Activated B cell treated with CpG ODN at 0.5 μM for 24 hours (primary cell): ENCODE measurements around the gene SYNDIG1. TPM values are rescaled to one million over a fixed set of nuclear protein-coding genes. Genes with fewer than 3 reads are reported as not detected.

ENCODE experiments used
- ATAC-seq: fragments of 200-7000 bp; cut with Tn5 transposase; one replicate; pipeline ENCODE4 v1.10.0; 2021; ENCODE audit warnings: low read depth, mild to moderate bottlenecking, moderate library complexity
- CTCF ChIA-PET: fragments of 350-600 bp; sonication (Branson Sonifier 250); formaldehyde crosslinking; loops from one replicate; lab custom pipeline; 2021; ENCODE audit warnings: antibody characterized with exemption; lab: Charles Lee
- POLR2A ChIA-PET: fragments of 350-600 bp; sonication (Branson Sonifier 250); formaldehyde crosslinking; loops from one replicate; lab custom pipeline; 2021; ENCODE audit warnings: antibody characterized with exemption; lab: Charles Lee
- DNase-seq: peaks from one replicate; pipeline ENCODE4 v3.0.0; 2022
- H3K27ac Mint-ChIP-seq: one replicate; pipeline ENCODE4 v1.8.0; 2020; ENCODE audit warnings: mixed read lengths
- H3K27me3 Mint-ChIP-seq: one replicate; pipeline ENCODE4 v1.8.0; 2021; ENCODE audit warnings: mixed read lengths
- H3K36me3 Mint-ChIP-seq: one replicate; pipeline ENCODE4 v1.8.0; 2021; ENCODE audit warnings: low read depth, mixed read lengths
- H3K4me1 Mint-ChIP-seq: one replicate; pipeline ENCODE4 v1.8.0; 2021; ENCODE audit warnings: mixed read lengths
- H3K4me3 Mint-ChIP-seq: one replicate; pipeline ENCODE4 v1.8.0; 2020; ENCODE audit warnings: mild to moderate bottlenecking, mixed read lengths
- H3K9me3 Mint-ChIP-seq: one replicate; pipeline ENCODE4 v1.8.0; 2020; ENCODE audit warnings: mixed read lengths
- intact Hi-C: fragments of 100-400 bp; cut with micrococcal nuclease; formaldehyde crosslinking; loops from one replicate; pipeline ENCODE4 v1.15.1; 2024
- total RNA-seq: library from RNA; stranded (reverse); gene quantifications from 2 replicates; pipeline ENCODE4 v1.2.3, GENCODE V29; 2022
- TF ChIP-seq, protein P1 (sequence below): fragments of 200-600 bp; IDR thresholded peaks from one replicate; pipeline ENCODE4 v1.8.0; 2022; ENCODE audit warnings: antibody characterized with exemption, mild to moderate bottlenecking

SYNDIG1 gene
- total RNA-seq, 1 donor from 2014 or later = not detected

DNA sequence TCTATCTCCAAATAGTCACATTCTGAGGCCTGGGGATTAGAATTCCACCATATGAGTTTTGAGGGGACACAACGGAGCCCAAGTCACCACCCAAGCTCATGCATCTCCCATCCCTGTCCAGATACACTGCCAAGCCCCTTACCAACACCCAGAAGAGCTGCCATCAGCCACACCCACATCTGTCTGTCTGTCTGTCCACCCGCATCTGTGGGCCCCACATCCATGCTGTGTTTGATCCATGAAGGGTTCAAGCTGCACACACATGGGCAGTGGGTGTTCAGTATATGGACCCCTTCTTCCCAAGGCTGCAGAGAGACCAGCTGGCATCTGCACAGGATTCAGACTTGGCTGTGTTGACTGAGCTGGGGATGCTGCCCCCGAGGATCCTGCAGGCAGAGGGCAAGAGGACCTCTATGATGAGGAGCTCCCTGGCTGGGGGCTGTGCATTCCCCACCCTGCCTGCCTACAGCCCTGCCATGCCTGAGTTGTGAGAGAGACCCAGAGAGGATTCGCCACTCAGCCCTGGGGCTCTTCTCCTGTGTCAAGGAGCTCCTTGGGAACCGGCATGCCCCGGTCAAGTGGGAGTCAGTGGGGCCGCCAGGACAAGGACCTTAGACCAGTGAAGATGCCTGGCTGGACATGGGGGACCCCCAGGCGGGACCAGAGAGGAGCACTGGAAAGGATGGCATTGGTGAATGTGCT, 206.4 kb downstream of the SYNDIG1 start:
- TF ChIP-seq, protein P1, sequence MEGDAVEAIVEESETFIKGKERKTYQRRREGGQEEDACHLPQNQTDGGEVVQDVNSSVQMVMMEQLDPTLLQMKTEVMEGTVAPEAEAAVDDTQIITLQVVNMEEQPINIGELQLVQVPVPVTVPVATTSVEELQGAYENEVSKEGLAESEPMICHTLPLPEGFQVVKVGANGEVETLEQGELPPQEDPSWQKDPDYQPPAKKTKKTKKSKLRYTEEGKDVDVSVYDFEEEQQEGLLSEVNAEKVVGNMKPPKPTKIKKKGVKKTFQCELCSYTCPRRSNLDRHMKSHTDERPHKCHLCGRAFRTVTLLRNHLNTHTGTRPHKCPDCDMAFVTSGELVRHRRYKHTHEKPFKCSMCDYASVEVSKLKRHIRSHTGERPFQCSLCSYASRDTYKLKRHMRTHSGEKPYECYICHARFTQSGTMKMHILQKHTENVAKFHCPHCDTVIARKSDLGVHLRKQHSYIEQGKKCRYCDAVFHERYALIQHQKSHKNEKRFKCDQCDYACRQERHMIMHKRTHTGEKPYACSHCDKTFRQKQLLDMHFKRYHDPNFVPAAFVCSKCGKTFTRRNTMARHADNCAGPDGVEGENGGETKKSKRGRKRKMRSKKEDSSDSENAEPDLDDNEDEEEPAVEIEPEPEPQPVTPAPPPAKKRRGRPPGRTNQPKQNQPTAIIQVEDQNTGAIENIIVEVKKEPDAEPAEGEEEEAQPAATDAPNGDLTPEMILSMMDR = no peak
- H3K36me3 Mint-ChIP-seq = no peaks in the 10 kb centered on the region
- H3K4me1 Mint-ChIP-seq = no peaks in the 10 kb centered on the region
- no peaks in the 10 kb centered on the region for H3K27me3 Mint-ChIP-seq
- ATAC-seq (no peak), DNase-seq (no peak)
- POLR2A ChIA-PET = no interaction called here
- H3K4me3 Mint-ChIP-seq = no peak overlapping the region
- H3K9me3 Mint-ChIP-seq = no peaks in the 10 kb centered on the region
- intact Hi-C loops = no loop called here
- CTCF ChIA-PET = no interaction called here
- no peak overlapping the region for H3K27ac Mint-ChIP-seq

DNA sequence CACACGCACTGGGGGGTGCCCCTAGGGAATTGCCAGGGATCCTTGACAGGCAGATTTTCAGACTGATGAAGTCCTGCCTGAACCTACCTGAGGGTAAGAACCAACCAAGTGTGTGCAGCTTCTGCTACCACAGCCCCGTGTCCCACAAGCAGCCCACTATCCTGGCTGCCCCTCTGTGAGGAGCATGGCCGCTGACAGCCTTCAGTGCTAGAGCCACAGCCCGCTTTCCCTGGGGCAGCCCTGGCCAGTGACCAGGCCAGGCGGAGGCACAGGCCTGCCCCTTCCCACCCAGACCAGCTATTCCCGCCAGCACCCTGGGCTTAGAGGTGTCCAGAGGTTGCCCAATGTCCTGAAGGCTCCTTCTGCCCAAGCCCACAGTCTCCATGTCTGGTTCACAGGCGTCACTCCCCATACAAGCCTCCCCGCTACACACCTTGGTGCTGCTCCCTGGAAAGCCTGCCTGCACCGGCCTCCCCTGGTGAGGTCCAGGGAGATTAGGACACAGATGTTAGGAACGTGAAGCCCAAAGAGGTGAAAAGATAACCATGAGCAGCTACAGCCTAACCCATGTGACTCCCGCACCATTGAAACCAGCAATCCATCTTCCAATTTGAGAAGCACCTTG, 207.0 kb downstream of the SYNDIG1 start:
- POLR2A ChIA-PET = no interaction called here
- CTCF ChIA-PET = no interaction called here
- TF ChIP-seq, protein P1 = no peak
- DNase-seq (no peak), ATAC-seq (no peak)
- no peaks in the 10 kb centered on the region for H3K27me3 Mint-ChIP-seq
- H3K4me3 Mint-ChIP-seq = no peak overlapping the region
- no peaks in the 10 kb centered on the region for H3K36me3 Mint-ChIP-seq
- H3K27ac Mint-ChIP-seq = no peak overlapping the region
- intact Hi-C loops = no loop called here
- H3K9me3 Mint-ChIP-seq = no peaks in the 10 kb centered on the region
- no peaks in the 10 kb centered on the region for H3K4me1 Mint-ChIP-seq

DNA sequence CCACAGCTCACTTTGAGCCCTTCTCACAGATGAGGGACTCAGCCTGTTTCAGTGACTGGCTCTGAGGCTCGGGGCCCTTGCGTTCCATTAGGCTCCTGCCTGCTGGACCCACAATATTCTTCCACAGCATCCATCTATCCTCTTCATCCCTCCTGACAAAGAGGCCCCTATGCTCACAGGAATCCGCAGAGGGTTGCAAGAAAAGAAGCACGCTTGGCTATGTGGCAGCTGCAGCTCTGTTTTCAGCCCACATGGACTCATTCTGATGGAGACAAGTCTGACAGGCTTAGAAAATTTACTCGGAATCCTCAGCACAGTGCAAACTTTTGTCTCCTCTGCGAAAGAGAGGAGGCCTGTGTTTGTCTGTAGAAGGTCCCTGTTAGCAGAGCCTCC, 207.5 kb downstream of the SYNDIG1 start:
- no peak for ATAC-seq
- Mint-ChIP-seq H3K4me1 (no peaks in the 10 kb centered on the region), H3K4me3 (no peak overlapping the region), H3K27me3 (no peaks in the 10 kb centered on the region), H3K36me3 (no peaks in the 10 kb centered on the region), H3K9me3 (no peaks in the 10 kb centered on the region), H3K27ac (no peak overlapping the region)
- no peak for DNase-seq
- POLR2A ChIA-PET = no interaction called here
- CTCF ChIA-PET = interaction anchor here (0.6 kb wide), 1 partner anchor 11 kb away, joined by 3 read pairs; no protein-coding TSS in a partner anchor
- intact Hi-C loops = no loop called here
- TF ChIP-seq, protein P1 = no peak

DNA sequence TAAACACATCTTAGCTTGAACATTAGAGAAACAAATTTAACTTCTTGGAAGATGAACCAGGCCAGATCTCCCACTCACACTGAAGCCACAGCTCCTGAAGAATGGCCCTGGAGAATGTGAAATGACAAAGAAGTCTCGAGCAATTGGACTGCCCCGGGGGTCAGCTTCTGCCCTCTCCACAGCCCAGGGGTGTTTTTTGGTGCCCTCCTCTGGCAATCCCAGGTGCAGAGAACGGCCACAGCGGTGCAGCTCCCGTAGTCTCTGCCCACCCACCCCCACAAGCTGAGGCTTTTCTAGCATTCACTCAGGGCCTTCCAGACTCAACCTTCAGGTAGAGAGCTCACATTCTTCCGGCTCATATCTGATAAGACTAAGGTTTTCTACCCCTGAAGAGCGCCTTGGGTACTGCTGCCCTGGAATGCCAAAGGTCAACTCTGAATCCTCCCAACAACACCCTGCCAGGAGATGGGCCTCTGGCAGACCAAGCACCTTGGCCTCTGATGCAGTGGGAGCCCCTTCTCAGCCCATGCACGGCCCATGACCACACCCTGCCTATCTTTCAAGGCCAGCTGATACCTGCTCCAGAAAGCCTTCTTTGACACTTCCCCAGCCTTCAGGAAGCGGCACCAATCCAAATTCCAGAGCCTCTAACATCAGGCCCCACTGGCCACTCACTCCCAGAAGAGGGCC, 208.3 kb downstream of the SYNDIG1 start:
- Mint-ChIP-seq H3K4me1 (no peaks in the 10 kb centered on the region), H3K4me3 (no peak overlapping the region), H3K27ac (no peak overlapping the region), H3K9me3 (no peaks in the 10 kb centered on the region), H3K27me3 (no peaks in the 10 kb centered on the region), H3K36me3 (no peaks in the 10 kb centered on the region)
- intact Hi-C loops = no loop called here
- ChIA-PET POLR2A (no interaction called here), CTCF (interaction anchor here (0.6 kb wide), 1 partner anchor 11 kb away, joined by 3 read pairs; no protein-coding TSS in a partner anchor)
- DNase-seq (no peak), ATAC-seq (no peak)
- TF ChIP-seq, protein P1 = no peak
